Psoas muscle (tissue), 8 donors: ENCODE data around the gene LACRT. TPM values are rescaled to one million over a fixed set of nuclear protein-coding genes. Genes with fewer than 3 reads are reported as not detected.

ENCODE experiments used
- ATAC-seq, 4 donors: fragments of 200-7000 bp; cut with Tn5 transposase; one replicate each; pipeline ENCODE4 v1.9.1; 2020; ENCODE audit warnings: moderate library complexity in 3 of 4, mild to moderate bottlenecking in 2 of 4
- DNase-seq, 2 donors: peaks; one replicate each; pipeline ENCODE4 v3.0.0-alpha.2; 2020
- H3K27ac ChIP-seq: fragments of 200-600 bp; one replicate; pipeline ENCODE4 v1.8.0; 2022
- H3K27me3 ChIP-seq, 3 donors: fragments of 200-600 bp in 1 of 3; one replicate each; pipeline versions ENCODE4 v1.6.1 to v1.8.0; 2013 to 2022; ENCODE audit warnings: low read length in 2 of 3, mild to moderate bottlenecking in 2 of 3, moderate library complexity in 1 of 3; ENCODE audit not compliant: insufficient read depth in 3 of 3
- H3K36me3 ChIP-seq, 2 donors: fragments of 200-600 bp in 1 of 2; one replicate each; pipeline versions ENCODE4 v1.6.1 to v1.8.0; 2013 to 2022; ENCODE audit warnings: low read depth in 1 of 2, mild to moderate bottlenecking in 1 of 2, moderate library complexity in 1 of 2; ENCODE audit not compliant: insufficient read depth in 1 of 2
- H3K4me1 ChIP-seq: fragments of 200-600 bp; one replicate; pipeline ENCODE4 v1.8.0; 2022
- H3K4me3 ChIP-seq: fragments of 200-600 bp; one replicate; pipeline ENCODE4 v1.8.0; 2022; ENCODE audit warnings: mild to moderate bottlenecking
- H3K9me3 ChIP-seq: fragments of 200-600 bp; one replicate; pipeline ENCODE4 v1.8.0; 2022
- WGBS, 3 donors: extraction: QIAGEN DNeasy Blood & Tissue Kit; methylation state at CpG; one replicate each; pipeline versions ENCODE4 v1.1.6 to v1.1.7; 2013; 5-methylcytosine and 5-hydroxymethylcytosine counted together
- intact Hi-C, 2 donors: fragments of 100-400 bp; cut with DNase I; formaldehyde crosslinking; loops; one replicate each; pipeline versions ENCODE4 v1.11.0 to v1.14.2; 2022
- polyA plus RNA-seq, 3 donors: library from polyadenylated mRNA; stranded (reverse); fragments of 200-250 nt; gene quantifications; one replicate each; pipeline ENCODE4 v1.2.3, GENCODE V29; 2013
- total RNA-seq, 4 donors: library from RNA; stranded (reverse); fragmentation: NEBNext Ultra II Directional in 2 of 4; extraction: Animal tissue kit (Norgen Biotek cat#: 25700) in 2 of 4; gene quantifications; one replicate each; pipeline versions ENCODE4 v1.2.1 to v1.2.4, GENCODE V29; 2021 to 2023
- TF ChIP-seq, protein P1 (sequence below): fragments of 200-600 bp; IDR thresholded peaks from one replicate; pipeline ENCODE4 v1.8.0; 2022; ENCODE audit warnings: antibody characterized with exemption
- donor health status: healthy with polysubstance abuse.
- donor health status: DM: no; HTN: no; CAD: no; lungs with moderate emphysema.
- donor health status: Bipolar disorder and iron deficiency.
- donor health status: healthy.
- donor health status: DM: yes; HTN: yes; CAD: no.
- donor health status: DM: no; HTN: no; CAD: no.
- donor health status: DM: no; HTN: no; CAD: no.
- donor health status: DM: yes; HTN: yes; CAD: no.

LACRT gene
- total and polyA plus RNA-seq, 7 donors, result not detected

DNA sequence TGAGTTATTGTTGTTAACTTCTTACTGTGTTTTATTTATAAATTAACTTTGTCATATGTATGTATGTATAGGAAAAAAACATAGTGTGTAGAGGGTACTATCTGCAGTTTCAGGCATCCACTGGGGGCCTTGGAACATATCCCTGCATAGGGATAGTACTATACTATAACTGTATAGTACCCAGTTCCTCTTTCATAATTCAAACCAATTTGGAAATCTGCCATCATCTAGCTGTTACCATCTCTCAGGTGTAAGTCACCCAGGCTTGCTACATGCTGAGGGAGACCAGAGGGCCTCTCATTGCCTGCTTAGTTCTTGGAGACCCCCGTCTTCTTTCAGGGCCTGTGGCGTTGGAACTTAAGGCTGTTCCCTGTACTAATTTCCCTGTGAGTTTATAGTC lies 26.4 kb upstream of the LACRT start:
- TF ChIP-seq, protein P1, sequence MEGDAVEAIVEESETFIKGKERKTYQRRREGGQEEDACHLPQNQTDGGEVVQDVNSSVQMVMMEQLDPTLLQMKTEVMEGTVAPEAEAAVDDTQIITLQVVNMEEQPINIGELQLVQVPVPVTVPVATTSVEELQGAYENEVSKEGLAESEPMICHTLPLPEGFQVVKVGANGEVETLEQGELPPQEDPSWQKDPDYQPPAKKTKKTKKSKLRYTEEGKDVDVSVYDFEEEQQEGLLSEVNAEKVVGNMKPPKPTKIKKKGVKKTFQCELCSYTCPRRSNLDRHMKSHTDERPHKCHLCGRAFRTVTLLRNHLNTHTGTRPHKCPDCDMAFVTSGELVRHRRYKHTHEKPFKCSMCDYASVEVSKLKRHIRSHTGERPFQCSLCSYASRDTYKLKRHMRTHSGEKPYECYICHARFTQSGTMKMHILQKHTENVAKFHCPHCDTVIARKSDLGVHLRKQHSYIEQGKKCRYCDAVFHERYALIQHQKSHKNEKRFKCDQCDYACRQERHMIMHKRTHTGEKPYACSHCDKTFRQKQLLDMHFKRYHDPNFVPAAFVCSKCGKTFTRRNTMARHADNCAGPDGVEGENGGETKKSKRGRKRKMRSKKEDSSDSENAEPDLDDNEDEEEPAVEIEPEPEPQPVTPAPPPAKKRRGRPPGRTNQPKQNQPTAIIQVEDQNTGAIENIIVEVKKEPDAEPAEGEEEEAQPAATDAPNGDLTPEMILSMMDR, result no peak
- peak in 2 of 4 donors; percentile 46 to 52 for ATAC-seq
- H3K27ac ChIP-seq, result no peak overlapping the region

DNA sequence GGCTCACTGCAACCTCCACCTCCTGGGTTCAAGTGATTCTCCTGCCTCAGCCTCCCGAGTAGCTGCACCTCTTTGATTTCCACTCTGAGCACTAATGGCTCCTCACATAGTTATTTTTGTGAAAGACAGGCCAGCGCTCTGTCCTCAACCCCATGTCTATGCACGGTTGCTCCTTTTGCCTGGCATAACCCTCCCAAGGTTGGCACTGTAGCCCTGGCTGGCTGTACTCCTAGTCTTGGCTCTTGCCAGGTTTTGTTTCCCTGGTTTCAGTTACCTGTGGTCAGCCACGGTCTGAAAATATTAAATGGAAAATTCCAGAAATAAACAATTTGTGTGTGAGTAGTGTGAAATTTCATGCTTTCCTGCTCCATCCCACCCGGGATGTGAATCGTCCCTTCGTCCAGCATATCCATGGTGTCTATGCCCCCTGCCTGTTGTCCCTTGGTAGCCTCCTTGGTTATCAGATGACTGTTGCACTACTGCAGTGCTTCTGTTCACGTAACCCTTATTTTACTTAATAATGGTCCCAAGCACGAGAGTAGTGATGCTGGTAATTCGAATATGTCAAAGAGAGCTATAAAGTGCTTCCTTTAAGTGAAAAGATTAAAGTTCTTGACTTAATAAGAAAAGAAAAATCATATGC lies 25.7 kb upstream of the LACRT start:
- WGBS, 3 donors, result 39 to 62% (median 43%) methylated on average over 10 of the region's 10 CpGs
- H3K36me3 ChIP-seq, result no peaks in the 10 kb centered on the region
- no peaks in the 10 kb centered on the region for H3K27me3 ChIP-seq
- peaks cover 12% of the 10 kb centered on the region for H3K4me1 ChIP-seq
- DNase-seq (no peak), ATAC-seq (peak; percentile 68 to 92 (median 81))
- TF ChIP-seq, protein P1, result no peak
- no peaks in the 10 kb centered on the region for H3K9me3 ChIP-seq
- intact Hi-C loops, result no loop called here
- no peak overlapping the region for H3K27ac ChIP-seq
- H3K4me3 ChIP-seq, result no peak overlapping the region

More for the DNA sequence above, 26.4 kb upstream of the LACRT start:
- no peaks in the 10 kb centered on the region for H3K9me3 ChIP-seq
- intact Hi-C loops, result no loop called here
- no peaks in the 10 kb centered on the region for H3K27me3 ChIP-seq
- H3K4me3 ChIP-seq, result no peak overlapping the region
- WGBS, 3 donors, result 38 to 64% (median 62%) methylated on average over 2 of the region's 2 CpGs
- H3K36me3 ChIP-seq, result no peaks in the 10 kb centered on the region
- H3K4me1 ChIP-seq, result peaks cover 12% of the 10 kb centered on the region
- DNase-seq, result no peak

DNA sequence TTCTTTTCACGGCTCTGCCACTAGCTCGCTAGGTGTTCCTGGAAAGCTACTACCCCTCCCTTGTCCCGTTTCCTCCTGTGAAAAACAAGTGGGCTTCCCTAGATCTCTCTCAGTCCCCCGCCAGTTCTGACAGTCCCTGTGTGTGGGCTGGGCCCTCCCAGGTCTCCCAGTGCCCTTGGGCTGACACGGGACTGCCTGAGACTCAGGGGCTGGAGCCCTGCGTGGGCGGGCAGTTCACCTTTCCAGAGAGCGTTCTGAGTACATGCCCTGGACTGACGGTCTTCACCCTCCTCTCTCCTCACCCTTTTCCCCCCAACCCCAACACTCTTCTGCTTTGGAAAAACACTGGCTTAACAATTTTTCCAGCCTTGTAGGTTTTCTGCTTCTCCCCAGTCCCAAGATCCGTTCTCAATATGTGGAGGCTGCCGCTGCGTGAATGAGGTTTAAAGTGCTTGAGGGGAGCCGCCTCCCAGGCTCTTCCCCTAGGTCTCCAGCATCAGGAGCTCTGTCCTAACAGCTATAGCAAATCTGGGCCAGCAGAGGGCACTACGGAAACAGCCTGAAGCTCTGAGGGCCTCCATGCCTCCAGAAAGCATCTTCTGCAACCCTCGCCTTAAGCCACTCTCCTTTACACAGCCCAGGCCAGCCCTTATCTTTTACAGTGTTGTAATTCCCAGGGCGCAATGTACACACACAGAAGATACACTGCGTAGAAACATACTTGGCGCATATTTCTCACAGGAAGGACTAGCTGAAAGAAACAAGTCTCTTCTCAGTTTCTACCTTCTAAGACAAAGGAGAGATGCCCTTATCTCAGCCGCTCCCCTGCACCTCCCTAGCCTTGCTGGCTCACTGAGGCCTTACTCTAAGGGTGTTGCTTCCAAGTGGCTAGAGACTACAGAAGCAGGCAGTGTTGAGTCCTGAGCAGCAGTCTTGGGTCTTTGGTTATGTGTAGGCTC lies 23.9 kb upstream of the LACRT start:
- 63 to 72% (median 71%) methylated on average over 19 of the region's 19 CpGs for WGBS, 3 donors
- H3K4me3 ChIP-seq, result no peak overlapping the region
- DNase-seq, result no peak
- H3K4me1 ChIP-seq, result peaks cover 12% of the 10 kb centered on the region
- no peaks in the 10 kb centered on the region for H3K36me3 ChIP-seq
- no peak overlapping the region for H3K27ac ChIP-seq
- no peaks in the 10 kb centered on the region for H3K9me3 ChIP-seq
- no peaks in the 10 kb centered on the region for H3K27me3 ChIP-seq
- TF ChIP-seq, protein P1, result peak; percentile 8
- ATAC-seq, result no peak
- intact Hi-C loops, result no loop called here

DNA sequence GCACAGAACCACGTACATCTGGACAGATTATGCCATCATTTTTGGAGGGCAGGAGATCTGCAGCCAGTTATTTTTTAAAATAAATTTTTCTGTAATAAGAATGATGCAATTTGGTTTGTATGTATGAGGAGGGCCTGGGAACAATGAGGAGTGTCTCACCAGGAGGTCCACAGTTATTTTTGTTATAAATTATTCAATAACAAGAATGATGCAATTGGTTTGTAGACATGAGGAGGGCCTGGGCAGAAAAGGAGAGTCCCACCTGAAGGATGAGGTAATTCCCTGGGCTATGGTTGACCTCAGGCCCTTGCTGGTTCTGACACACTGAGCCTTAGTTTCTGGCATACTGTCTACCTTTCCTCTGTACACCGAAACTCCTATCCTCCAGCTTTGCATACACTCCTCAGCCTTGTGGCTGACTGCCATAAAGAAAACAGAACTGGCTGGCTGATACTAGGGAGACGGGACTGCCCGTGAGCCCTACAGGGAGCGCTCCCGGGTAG lies 22.5 kb upstream of the LACRT start:
- ATAC-seq, result no peak
- intact Hi-C loops, result no loop called here
- Histone ChIP-seq H3K9me3 (no peaks in the 10 kb centered on the region), H3K36me3 (no peaks in the 10 kb centered on the region), H3K4me1 (peaks cover 12% of the 10 kb centered on the region), H3K4me3 (no peak overlapping the region), H3K27me3 (no peaks in the 10 kb centered on the region), H3K27ac (no peak overlapping the region)
- WGBS, 3 donors, result 61 to 77% (median 68%) methylated on average over 6 of the region's 6 CpGs
- TF ChIP-seq, protein P1, result no peak
- no peak for DNase-seq
